Stimulated activated CD4-positive, alpha-beta T cell treated with anti-CD3 and anti-CD28 coated beads, Interleukin-1b, Interleukin-23, amount 100 ng/mL, for 48 hours (primary cell): ENCODE data around the gene MGLL.
"Not testable (repeated sequence)": the region's sequence is repeated elsewhere in the genome, so short reads cannot be mapped to it uniquely, and the experiment has no call there.

Experiments
- DNase-seq: peaks from one replicate; pipeline ENCODE4 v3.0.0-alpha.2; 2020

The MGLL gene

DNA sequence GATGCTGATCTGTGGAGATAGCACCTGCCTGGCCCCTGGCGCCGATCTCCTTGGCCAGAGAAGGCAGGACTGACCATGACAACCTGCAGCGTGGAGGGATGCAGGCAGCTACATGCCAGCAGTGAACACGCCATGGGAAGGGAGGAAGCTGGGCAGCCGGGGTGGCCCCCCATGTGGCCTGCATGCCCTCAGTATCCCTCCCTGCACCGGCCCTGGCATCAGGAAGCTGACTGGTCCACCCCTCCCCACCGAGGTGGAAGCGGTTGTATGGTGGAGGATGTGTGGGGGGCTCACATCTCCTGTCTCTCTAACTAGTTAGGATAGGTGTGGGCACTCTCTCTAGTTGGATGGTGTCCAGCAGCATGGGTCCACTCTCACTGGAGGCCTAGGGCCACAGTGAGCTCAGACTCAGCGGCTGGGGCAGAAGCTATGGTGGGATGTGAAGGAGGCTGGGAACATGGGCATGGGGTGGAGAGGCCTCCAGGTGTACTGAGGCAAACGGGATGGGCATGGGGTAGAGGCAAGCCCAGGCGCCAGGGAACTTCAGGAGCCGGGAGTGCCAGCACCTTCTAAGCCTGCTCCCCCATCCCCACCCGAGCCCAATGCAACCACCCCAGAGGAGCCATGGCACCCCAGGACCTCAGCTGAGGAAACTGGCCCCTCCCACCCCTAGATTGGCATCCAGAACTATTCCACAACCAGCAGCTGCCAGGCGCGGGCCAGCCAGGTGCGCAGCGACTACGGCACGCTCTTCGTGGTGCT is 151.4 kb downstream of the MGLL start:
- DNase-seq: no peak

DNA sequence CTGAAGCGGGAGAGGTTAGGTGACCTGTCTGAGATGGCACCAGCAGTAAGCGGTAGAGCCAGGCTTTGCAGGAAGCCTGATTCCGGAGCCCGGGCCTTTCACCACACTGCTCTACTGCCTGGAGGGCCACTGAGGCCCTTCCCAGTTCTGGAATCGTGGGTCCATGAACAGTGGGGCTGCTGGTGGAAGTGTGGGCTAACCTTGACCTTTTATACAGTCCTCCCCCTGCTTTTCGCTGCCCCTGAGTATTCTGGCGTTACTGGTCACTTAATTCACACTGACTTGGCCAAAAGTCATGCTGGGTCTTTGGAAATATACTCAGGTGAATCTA is 152.1 kb downstream of the MGLL start:
- DNase-seq: no peak

GRCh38 chr3:127669541-127670228 is 152.6 kb downstream of the MGLL start:
- no peak for DNase-seq

DNA sequence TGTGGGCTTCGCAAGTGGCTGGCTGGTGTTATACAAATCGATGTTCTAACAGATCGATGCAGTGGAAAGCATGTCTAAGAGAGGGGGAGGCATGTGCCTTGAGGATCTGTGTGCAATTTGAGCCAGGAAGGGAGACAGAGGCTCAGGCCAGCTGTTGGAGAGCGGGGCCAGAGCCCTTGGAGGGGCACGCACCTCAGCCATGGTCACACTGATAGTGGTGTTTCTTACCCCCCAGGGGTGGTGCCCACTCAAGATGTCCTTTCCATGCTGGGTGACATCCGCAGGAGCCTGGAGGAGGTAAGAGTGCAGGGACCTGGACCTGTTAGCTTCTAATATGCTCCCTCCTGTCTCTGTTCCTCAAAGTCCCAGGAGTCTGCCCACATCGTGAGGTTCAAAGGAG is 153.4 kb downstream of the MGLL start:
- no peak for DNase-seq

DNA sequence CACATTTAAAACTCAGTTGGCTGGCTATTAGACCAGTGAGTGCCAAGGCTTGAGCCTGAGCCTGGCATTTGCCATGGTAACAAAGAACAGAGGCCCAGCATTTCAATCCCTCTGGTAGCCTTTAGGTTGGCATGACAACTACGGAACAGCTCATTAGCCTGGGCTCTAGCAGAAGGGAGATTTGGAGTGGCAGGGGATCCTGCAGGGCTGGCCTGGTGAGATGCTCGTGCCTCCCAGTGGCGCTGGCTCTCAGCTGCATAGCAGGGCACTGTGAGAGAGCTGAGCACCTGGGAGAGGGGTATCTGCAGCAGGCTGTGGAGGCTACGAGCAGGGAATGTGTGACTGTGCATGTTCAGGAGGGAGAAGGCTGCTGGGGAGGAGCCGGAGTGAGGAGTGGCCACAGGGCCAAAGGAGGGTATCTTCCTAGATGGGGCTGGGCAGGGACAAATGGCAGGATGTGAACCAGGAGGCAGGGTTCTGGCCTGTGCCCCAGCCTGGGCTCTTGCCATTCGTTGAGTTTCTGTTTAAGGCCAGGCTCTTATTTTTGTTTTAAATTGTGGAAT is 155.1 kb downstream of the MGLL start:
- no peak for DNase-seq

DNA sequence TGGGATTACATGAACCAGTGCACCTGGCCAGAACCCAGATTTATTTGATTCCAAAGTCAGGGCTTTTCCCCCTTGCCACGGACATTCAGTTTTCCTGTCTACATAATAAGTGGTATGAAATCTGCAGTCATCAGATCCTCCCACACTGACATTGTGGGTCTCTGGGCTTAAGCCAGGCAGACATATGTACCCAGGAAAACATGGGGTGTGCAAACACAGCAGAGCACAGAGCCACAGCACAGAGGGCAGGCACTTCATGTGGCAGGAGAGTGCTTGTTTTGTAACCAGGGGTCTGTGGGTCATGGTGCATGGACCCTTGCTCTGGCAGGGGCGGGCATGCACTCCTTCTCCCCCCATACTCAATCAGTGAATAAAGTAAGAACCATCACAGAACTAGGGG is 155.6 kb downstream of the MGLL start:
- no peak for DNase-seq

- no peak for DNase-seq
Measured at GRCh38 chr3:127665586-127665985, 156.7 kb downstream of the MGLL start.

DNA sequence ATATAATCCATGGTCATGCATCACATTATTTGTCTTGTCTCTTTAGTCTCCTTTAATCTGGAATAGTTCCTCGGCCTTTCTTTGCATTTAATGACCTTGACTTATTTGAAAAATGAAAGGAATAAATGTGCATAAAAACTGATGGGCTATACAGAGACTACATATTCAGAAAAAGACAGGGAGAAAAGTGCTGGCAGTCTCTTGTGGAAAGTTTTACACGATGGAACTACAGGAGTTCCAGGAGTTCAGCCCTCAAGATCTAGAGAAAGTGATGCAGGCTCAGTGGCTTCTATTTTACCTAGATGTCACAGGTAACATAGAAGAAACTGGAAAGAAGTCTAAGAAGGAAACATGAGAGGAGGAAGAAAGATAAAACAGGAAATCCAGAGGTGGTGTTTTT is 157.2 kb downstream of the MGLL start:
- DNase-seq: no peak

GRCh38 chr3:127663151-127663550 is 159.2 kb downstream of the MGLL start:
- no peak for DNase-seq

DNA sequence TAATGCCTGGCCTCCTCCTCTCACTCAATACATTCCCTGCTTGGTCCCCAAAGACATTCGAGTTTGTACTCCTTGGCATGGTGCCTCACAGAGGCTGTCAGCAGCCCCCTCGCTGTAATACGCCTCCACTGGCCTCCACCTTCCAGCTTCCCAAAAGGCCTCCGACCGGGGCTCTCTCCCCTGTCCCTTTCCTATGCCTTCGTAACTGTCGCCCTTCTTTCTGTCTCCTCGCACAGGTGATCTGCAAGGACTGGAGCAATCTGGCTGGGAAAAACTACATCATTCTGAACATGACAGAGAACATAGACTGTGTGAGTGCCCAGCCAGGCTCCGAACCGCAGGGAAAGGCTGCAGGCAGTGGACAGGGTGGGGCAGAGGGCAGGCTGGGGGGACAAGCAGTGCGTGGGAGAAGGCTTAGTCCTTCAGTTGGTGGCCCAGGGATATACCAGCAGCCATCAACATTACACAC is 160.3 kb downstream of the MGLL start:
- no peak for DNase-seq

DNA sequence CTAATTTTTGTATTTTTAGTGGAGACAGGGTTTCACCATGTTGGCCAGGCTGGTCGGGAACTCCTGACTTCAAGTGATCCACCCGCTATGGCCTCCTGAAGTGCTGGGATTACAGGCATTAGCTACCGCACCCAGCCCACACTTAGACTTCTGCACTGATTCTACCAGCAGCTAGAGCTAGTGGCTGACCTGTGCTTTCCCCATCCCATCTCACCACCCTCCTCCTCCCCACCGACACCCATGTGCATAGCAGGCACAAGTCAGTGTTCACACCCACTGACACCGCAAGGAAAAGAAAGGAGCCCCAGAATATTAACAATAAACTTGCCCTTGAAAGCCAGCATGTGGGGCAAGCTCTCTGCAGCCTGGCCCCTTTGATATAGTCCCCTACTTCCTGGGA is 160.7 kb downstream of the MGLL start:
- DNase-seq: no peak

DNA sequence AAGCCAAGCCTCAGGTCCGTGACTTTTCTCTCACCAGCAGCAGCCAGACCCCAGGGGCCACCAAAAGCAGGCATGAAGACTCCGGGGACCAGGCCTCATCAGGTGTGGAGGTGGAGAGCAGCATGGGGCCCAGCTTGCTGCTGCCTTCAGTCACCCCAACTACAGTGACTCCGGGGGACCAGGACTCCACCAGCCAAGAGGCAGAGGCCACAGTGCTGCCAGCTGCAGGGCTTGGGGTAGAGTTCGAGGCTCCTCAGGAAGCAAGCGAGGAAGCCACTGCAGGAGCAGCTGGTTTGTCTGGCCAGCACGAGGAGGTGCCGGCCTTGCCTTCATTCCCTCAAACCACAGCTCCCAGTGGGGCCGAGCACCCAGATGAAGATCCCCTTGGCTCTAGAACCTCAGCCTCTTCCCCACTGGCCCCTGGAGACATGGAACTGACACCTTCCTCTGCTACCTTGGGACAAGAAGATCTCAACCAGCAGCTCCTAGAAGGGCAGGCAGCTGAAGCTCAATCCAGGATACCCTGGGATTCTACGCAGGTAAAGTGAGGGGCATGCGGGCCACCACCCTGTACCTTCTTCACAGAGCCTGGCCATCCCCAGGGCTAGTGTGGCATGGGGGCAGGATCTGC is 161.6 kb downstream of the MGLL start:
- DNase-seq: no peak

GRCh38 chr3:127658234-127658633 is 164.1 kb downstream of the MGLL start:
- no peak for DNase-seq

DNA sequence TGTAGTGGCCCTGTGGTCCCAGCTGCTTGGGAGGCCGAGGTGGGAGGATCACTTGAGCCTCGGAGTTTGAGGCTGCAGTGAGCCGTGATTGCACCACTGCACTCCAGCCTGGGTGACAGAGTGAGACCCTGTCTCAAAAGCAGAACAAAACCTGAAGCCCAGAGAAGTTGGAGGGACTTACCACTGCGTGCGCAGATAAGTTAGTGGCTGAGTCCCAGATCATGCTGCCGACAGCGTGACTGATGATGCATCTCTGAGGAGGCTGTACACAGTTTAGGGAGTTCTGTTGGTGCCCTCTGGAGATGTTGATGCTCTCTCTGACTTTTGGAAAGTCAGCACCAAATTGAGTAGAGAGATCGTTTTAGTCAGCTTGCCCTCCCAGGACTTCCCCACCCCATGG is 165.4 kb downstream of the MGLL start:
- DNase-seq: no peak

DNA sequence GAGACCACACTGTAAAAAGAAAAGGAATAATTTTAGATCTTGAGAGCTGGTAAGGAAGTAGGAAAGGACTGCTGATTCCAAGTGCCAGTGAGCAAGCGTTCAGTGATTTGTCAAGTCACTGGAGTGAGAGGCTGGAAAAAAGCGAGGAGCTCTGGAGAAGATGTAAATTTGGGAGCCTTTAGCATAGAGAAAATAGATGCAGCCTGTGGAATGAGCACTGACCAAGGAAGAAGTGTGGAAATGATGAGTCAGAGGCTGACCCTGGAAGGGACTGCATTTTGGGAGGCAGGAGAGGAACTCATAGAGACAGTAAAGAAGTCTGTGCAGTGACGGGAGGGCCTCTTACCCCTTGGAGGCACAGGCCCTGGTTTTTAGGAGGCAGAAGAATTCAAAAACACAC is 166.7 kb downstream of the MGLL start:
- DNase-seq: no peak

GRCh38 chr3:127654993-127655392 is 167.3 kb downstream of the MGLL start:
- not testable (repeated sequence) for DNase-seq

DNA sequence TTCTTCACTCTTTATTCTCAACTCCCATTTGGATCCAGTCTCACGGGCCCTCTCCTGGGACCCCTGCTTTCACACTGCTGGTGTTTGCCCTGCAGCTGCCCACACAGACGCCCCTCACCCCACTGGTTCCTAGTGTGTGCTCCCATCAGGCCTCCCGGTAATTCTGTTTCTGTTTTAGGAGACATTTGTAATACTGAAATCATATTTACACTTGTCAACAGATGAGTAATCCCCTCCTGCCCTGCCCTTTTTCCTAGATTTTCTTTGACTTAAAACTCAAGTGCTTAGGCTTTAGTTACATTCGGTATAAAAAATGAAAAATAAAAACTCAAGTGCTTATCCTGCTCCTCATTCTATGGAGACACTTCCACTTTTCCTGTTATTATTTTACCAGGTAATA is 167.9 kb downstream of the MGLL start:
- DNase-seq: no peak

GRCh38 chr3:127652246-127652995 is 169.9 kb downstream of the MGLL start:
- peak; percentile 24 for DNase-seq

DNA sequence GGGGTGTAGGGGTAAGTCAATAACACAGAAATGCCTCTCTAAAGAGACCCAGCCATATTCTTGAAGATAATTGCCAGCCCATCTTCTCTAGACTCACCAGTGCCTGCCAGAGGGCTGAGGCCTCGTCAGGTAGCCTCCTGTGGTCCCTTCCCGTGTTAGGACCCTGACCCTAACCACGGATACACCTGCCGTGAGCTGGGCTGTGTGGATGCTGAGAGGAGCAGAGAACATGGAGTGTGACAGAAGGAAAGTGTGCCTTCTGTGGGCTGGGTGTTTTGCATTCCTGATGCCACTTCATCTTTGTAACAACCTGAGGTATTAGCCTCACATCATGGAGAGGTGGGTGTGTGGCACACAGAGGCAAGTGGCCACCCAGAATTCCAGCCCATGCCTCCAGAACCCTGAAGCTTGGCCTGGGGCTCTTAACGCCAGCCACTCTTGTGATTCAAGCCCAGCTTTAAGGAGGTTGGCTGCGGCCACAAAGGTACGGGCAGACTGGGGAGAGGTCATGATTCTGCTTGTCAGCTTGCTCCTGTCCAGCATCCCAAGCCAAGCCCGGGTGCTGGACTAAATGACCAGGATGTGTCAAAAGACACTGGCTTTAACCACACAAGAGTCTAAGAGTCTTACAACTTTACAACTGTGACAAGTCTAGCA is 170.7 kb downstream of the MGLL start:
- no peak for DNase-seq

- DNase-seq: no peak
Measured at GRCh38 chr3:127650236-127650635, 172.1 kb downstream of the MGLL start.

DNA sequence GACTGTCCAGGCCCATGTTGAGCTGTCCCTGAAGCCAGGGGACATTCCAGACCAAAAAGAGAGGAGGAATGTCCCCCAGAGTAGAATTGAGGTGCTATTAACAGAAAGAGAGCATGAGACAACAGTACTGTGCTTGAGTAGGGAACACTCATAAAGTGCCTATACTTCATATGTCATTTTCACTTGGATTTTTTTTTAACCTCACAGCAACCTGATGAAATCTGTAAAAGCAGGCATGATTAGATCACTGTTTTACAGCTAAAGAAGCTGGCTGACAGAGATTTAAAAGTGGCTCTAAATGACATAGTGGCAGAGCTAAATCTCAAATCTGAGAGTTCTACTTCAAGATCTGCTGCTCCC is 174.5 kb downstream of the MGLL start:
- no peak for DNase-seq

GRCh38 chr3:127647166-127647844 is 175.0 kb downstream of the MGLL start:
- DNase-seq: no peak
